CD4-positive, alpha-beta T cell (primary cell): Measurements from ENCODE around the gene EPC2. TPM values are rescaled to one million over a fixed set of nuclear protein-coding genes. Genes with fewer than 3 reads are reported as not detected.

Experiments
- ATAC-seq: fragments of 200-7000 bp; cut with Tn5 transposase; one replicate; pipeline ENCODE4 v1.10.0; 2022; ENCODE audit warnings: mild to moderate bottlenecking; ENCODE audit not compliant: poor library complexity
- CTCF ChIA-PET: fragments of 350-600 bp; sonication (Branson Sonifier 250); formaldehyde crosslinking; loops from one replicate; lab custom pipeline; 2021; ENCODE audit warnings: antibody characterized with exemption, inconsistent platforms; lab: Charles Lee
- POLR2A ChIA-PET: fragments of 350-600 bp; sonication (Branson Sonifier 250); formaldehyde crosslinking; loops from one replicate; lab custom pipeline; 2021; ENCODE audit warnings: antibody characterized with exemption, inconsistent platforms; lab: Charles Lee
- DNase-seq, 14 experiments: peaks; one replicate each; pipeline ENCODE4 v3.0.0-alpha.2; 2013 to 2020; ENCODE audit warnings: mixed read lengths in 2 of 14
- H3K27ac ChIP-seq, 2 donors: one replicate each; pipeline versions ENCODE4 v1.5.1 to v1.7.0; 2013; ENCODE audit warnings: low read length in 2 of 2, low read depth in 1 of 2, mild to moderate bottlenecking in 1 of 2
- H3K27me3 ChIP-seq, 2 experiments: 1 replicate in 1 of 2; 2 replicates in 1 of 2; pipeline versions ENCODE4 v1.6.1 to v1.7.0; 2013; ENCODE audit warnings: low read length in 2 of 2, control low read depth in 1 of 2, mild to moderate bottlenecking in 1 of 2, moderate library complexity in 1 of 2; ENCODE audit not compliant: insufficient read depth in 2 of 2, control insufficient read depth in 1 of 2
- H3K36me3 ChIP-seq: one replicate; pipeline ENCODE4 v1.6.1; 2013; ENCODE audit warnings: low read length, control low read depth; ENCODE audit not compliant: insufficient read depth
- H3K4me1 ChIP-seq: one replicate; pipeline ENCODE4 v1.6.1; 2013; ENCODE audit warnings: low read length, control low read depth; ENCODE audit not compliant: insufficient read depth
- H3K4me3 ChIP-seq: one replicate; pipeline ENCODE4 v1.5.1; 2013; ENCODE audit warnings: mild to moderate bottlenecking, low read length, moderate library complexity
- H3K9me3 ChIP-seq, 2 experiments: 1 replicate in 1 of 2; 2 replicates in 1 of 2; pipeline versions ENCODE4 v1.6.1 to v1.7.0; 2013; ENCODE audit warnings: low read length in 2 of 2, mild to moderate bottlenecking in 2 of 2, control low read depth in 1 of 2, moderate library complexity in 1 of 2; ENCODE audit not compliant: control insufficient read depth in 1 of 2, insufficient read depth in 1 of 2
- H3K27ac Mint-ChIP-seq: one replicate; pipeline ENCODE4 v1.8.0; 2020; ENCODE audit warnings: mixed read lengths
- H3K27me3 Mint-ChIP-seq: one replicate; pipeline ENCODE4 v1.8.0; 2021; ENCODE audit warnings: mixed read lengths
- H3K36me3 Mint-ChIP-seq: one replicate; pipeline ENCODE4 v1.8.0; 2021; ENCODE audit warnings: low read depth, mixed read lengths
- H3K4me1 Mint-ChIP-seq: one replicate; pipeline ENCODE4 v1.8.0; 2021; ENCODE audit warnings: low read depth, mixed read lengths
- H3K4me3 Mint-ChIP-seq: one replicate; pipeline ENCODE4 v1.8.0; 2020; ENCODE audit warnings: mild to moderate bottlenecking, mixed read lengths
- H3K9me3 Mint-ChIP-seq: one replicate; pipeline ENCODE4 v1.8.0; 2020; ENCODE audit warnings: mixed read lengths
- CTCF ChIP-seq: fragments of 200-600 bp; IDR thresholded peaks from one replicate; pipeline ENCODE4 v1.8.0; 2022; ENCODE audit warnings: antibody characterized with exemption, mild to moderate bottlenecking
- intact Hi-C, 2 experiments: fragments of 100-400 bp; cut with DNase I in 1 of 2; cut with micrococcal nuclease in 1 of 2; formaldehyde crosslinking; loops; one replicate each; pipeline versions ENCODE4 v1.15.1 to v1.9.0; 2023 to 2025; cut with DNase I, micrococcal nuclease
- total RNA-seq, 174 experiments: library from RNA in 2 of 174; stranded (reverse) in 2 of 174; gene quantifications; one replicate each; pipeline ENCODE4 v1.2.3 and lab custom pipeline; 2021 to 2026

Gene EPC2
- total RNA-seq, 2 experiments from 2014 or later, result 79.6 to 85.5 TPM

DNA sequence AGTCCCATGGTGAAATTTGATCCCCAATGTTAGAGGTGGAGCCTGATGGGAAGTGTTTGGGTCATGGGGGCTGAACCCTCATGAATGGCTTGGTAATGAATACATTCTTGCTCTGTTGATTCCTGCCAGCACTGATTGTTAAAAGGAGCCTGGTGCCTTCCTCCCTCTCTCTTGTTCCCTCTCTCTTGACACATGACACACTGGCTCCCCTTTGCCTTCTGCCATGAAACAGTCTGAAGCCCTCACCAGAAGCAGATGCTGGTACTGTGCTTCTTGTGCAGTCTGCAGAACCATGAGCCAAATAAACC lies 30.6 kb upstream of the EPC2 start:
- H3K9me3 Mint-ChIP-seq, result no peaks in the 10 kb centered on the region
- H3K4me1 ChIP-seq, result no peaks in the 10 kb centered on the region
- H3K27ac Mint-ChIP-seq, result no peak overlapping the region
- TF ChIP-seq CTCF, result no peak
- no peak overlapping the region for H3K27ac ChIP-seq
- H3K36me3 Mint-ChIP-seq, result no peaks in the 10 kb centered on the region
- CTCF ChIA-PET, result no interaction called here
- no peak overlapping the region for H3K4me3 Mint-ChIP-seq
- H3K36me3 ChIP-seq, result no peaks in the 10 kb centered on the region
- intact Hi-C loops, result no loop called here
- H3K27me3 Mint-ChIP-seq, result no peaks in the 10 kb centered on the region
- ATAC-seq (no peak), DNase-seq (no peak)
- H3K9me3 ChIP-seq, result no peaks in the 10 kb centered on the region
- H3K27me3 ChIP-seq, result no peaks in the 10 kb centered on the region
- H3K4me1 Mint-ChIP-seq, result no peaks in the 10 kb centered on the region
- no peak overlapping the region for H3K4me3 ChIP-seq
- POLR2A ChIA-PET, result interaction anchor here (1.9 kb wide), 1 partner anchor 90 kb away, joined by 6 read pairs; no protein-coding TSS in a partner anchor

- H3K27me3 ChIP-seq, result no peaks in the 10 kb centered on the region
- DNase-seq (peak in 3 of 14 experiments; percentile 8 to 19 (median 19)), ATAC-seq (no peak)
- H3K36me3 ChIP-seq, result no peaks in the 10 kb centered on the region
- Mint-ChIP-seq H3K9me3 (no peaks in the 10 kb centered on the region), H3K36me3 (no peaks in the 10 kb centered on the region), H3K27ac (no peak overlapping the region), H3K4me3 (no peak overlapping the region), H3K4me1 (no peaks in the 10 kb centered on the region), H3K27me3 (no peaks in the 10 kb centered on the region)
- POLR2A ChIA-PET, result interaction anchor here (0.6 to 1.9 kb wide), 2 partner anchors 87 to 90 kb away, joined by 3 to 6 read pairs; no protein-coding TSS in a partner anchor
- H3K4me1 ChIP-seq, result no peaks in the 10 kb centered on the region
- H3K9me3 ChIP-seq, result no peaks in the 10 kb centered on the region
- TF ChIP-seq CTCF, result no peak
- CTCF ChIA-PET, result no interaction called here
- intact Hi-C loops, result no loop called here
- no peak overlapping the region for H3K27ac ChIP-seq
- H3K4me3 ChIP-seq, result no peak overlapping the region
These were observed 30.1 kb upstream of the EPC2 start for GRCh38 chr2:148614322-148615049.

- intact Hi-C loops, result no loop called here
- ChIA-PET POLR2A (interaction anchor here (0.6 to 1.9 kb wide), 2 partner anchors 88 to 91 kb away, joined by 3 to 6 read pairs; no protein-coding TSS in a partner anchor), CTCF (no interaction called here)
- Histone ChIP-seq H3K4me3 (no peak overlapping the region), H3K27ac (no peak overlapping the region), H3K27me3 (no peaks in the 10 kb centered on the region), H3K9me3 (no peaks in the 10 kb centered on the region), H3K36me3 (no peaks in the 10 kb centered on the region), H3K4me1 (no peaks in the 10 kb centered on the region)
- Mint-ChIP-seq H3K36me3 (no peaks in the 10 kb centered on the region), H3K4me3 (no peak overlapping the region), H3K27me3 (no peaks in the 10 kb centered on the region), H3K27ac (no peak overlapping the region), H3K4me1 (no peaks in the 10 kb centered on the region), H3K9me3 (peaks cover 2% of the 10 kb centered on the region)
- TF ChIP-seq CTCF, result no peak
- no peak for ATAC-seq
- no peak for DNase-seq
These were observed 29.1 kb upstream of the EPC2 start for GRCh38 chr2:148615381-148615841.
